Neural cell (in vitro differentiated cells): ENCODE results near the gene SUN5. TPM values are rescaled to one million over a fixed set of nuclear protein-coding genes. Genes with fewer than 3 reads are reported as not detected.

Experiments
- H2AFZ ChIP-seq: fragments of 200-600, 300-800 bp; sonication (generic), shearing (Covaris generic); 2 replicates; pipeline ENCODE4 v1.6.0; 2014; ENCODE audit warnings: low read depth, mild to moderate bottlenecking, antibody characterized with exemption, low read length, moderate library complexity
- H3F3A ChIP-seq: fragments of 200-600 bp; shearing (Covaris generic); 2 replicates; pipeline ENCODE4 v1.6.1; 2016; ENCODE audit warnings: mild to moderate bottlenecking, moderate library complexity, mixed read lengths, antibody characterized with exemption, low read length; ENCODE audit not compliant: insufficient read depth, poor library complexity, severe bottlenecking
- H3K27ac ChIP-seq: fragments of 200-600, 300-800 bp; sonication (generic), shearing (Covaris generic); 2 replicates; pipeline ENCODE4 v1.5.1; 2014; ENCODE audit warnings: mild to moderate bottlenecking, low read length, moderate library complexity
- H3K27me3 ChIP-seq: fragments of 300-800, 200-600 bp; sonication (generic), shearing (Covaris generic); 2 replicates; pipeline ENCODE4 v1.6.0; 2014; ENCODE audit warnings: mild to moderate bottlenecking, low read depth, low read length, moderate library complexity; ENCODE audit not compliant: insufficient read depth
- H3K36me3 ChIP-seq: fragments of 300-800, 200-600 bp; sonication (generic), shearing (Covaris generic); 2 replicates; pipeline ENCODE4 v1.5.1; 2014; ENCODE audit warnings: mild to moderate bottlenecking, antibody characterized with exemption, low read length, moderate library complexity; ENCODE audit not compliant: insufficient read depth
- H3K4me2 ChIP-seq: fragments of 300-800, 200-600 bp; sonication (generic), shearing (Covaris generic); 2 replicates; pipeline ENCODE4 v1.6.0; 2014; ENCODE audit warnings: mild to moderate bottlenecking, low read length
- H3K4me3 ChIP-seq: fragments of 300-800, 200-600 bp; sonication (generic), shearing (Covaris generic); 2 replicates; pipeline ENCODE4 v1.5.1; 2014; ENCODE audit warnings: mild to moderate bottlenecking, low read length, moderate library complexity
- H3K79me2 ChIP-seq: fragments of 200-600 bp; shearing (Covaris generic); replicated peaks from 2 replicates; pipeline ENCODE4 v1.6.0; 2014; ENCODE audit warnings: mild to moderate bottlenecking, low read length, moderate library complexity; ENCODE audit not compliant: insufficient read depth
- H3K9ac ChIP-seq: fragments of 300-800, 200-600 bp; sonication (generic), shearing (Covaris generic); 2 replicates; pipeline ENCODE4 v1.6.1; 2016; ENCODE audit warnings: mild to moderate bottlenecking, low read length, mixed read lengths
- H3K9me2 ChIP-seq: fragments of 200-600 bp; shearing (Covaris generic); 2 replicates; pipeline ENCODE4 v1.6.1; 2016; ENCODE audit warnings: mild to moderate bottlenecking, low read length, mixed read lengths; ENCODE audit not compliant: insufficient read depth
- H3K9me3 ChIP-seq: fragments of 200-600, 300-800 bp; sonication (generic), shearing (Covaris generic); 2 replicates; pipeline ENCODE4 v1.6.1; 2016; ENCODE audit warnings: mild to moderate bottlenecking, mixed run types, low read length, moderate library complexity, mixed read lengths
- H4K20me1 ChIP-seq: fragments of 200-600 bp; shearing (Covaris generic); 2 replicates; pipeline ENCODE4 v1.6.1; 2016; ENCODE audit warnings: mild to moderate bottlenecking, mixed run types; ENCODE audit not compliant: insufficient read depth
- CTCF ChIP-seq: fragments of 450-650 bp; IDR thresholded peaks from 2 replicates; pipeline ENCODE4 v1.5.1; 2014; ENCODE audit warnings: antibody characterized with exemption, mild to moderate bottlenecking, moderate library complexity; ENCODE audit not compliant: poor library complexity, severe bottlenecking
- EP300 ChIP-seq: fragments of 450-650 bp; conservative IDR thresholded peaks from 2 replicates; pipeline ENCODE4 v1.6.1; 2014; ENCODE audit warnings: antibody characterized with exemption, mild to moderate bottlenecking, moderate library complexity; ENCODE audit not compliant: poor library complexity, severe bottlenecking
- EZH2 ChIP-seq: fragments of 200-600, 300-800 bp; shearing (Covaris generic), sonication (generic); IDR thresholded peaks from 2 replicates; pipeline ENCODE4 v1.6.1; 2014; ENCODE audit warnings: antibody characterized with exemption, low read length, borderline replicate concordance, mild to moderate bottlenecking; ENCODE audit not compliant: insufficient read depth, poor library complexity, severe bottlenecking
- MXI1 ChIP-seq: fragments of 450-650 bp; conservative IDR thresholded peaks from 2 replicates; pipeline ENCODE4 v1.6.1; 2014; ENCODE audit warnings: antibody characterized with exemption, mild to moderate bottlenecking; ENCODE audit not compliant: poor library complexity, severe bottlenecking
- POLR2AphosphoS5 ChIP-seq: IDR thresholded peaks from 2 replicates; pipeline ENCODE4 v1.6.1; 2012
- RAD21 ChIP-seq: fragments of 450-650 bp; conservative IDR thresholded peaks from 2 replicates; pipeline ENCODE4 v1.6.1; 2014; ENCODE audit warnings: antibody characterized with exemption, mild to moderate bottlenecking, moderate library complexity
- REST ChIP-seq: IDR thresholded peaks from 2 replicates; pipeline ENCODE4 v1.6.1; 2012; ENCODE audit warnings: borderline replicate concordance
- SMC3 ChIP-seq: fragments of 450-650 bp; conservative IDR thresholded peaks from 2 replicates; pipeline ENCODE4 v1.6.1; 2014; ENCODE audit warnings: antibody characterized with exemption, mild to moderate bottlenecking, moderate library complexity; ENCODE audit not compliant: poor library complexity
- TAF1 ChIP-seq: IDR thresholded peaks from 2 replicates; pipeline ENCODE4 v1.6.1; 2012; ENCODE audit warnings: low read depth
- polyA plus RNA-seq: library from polyadenylated mRNA; depleted of rRNA; stranded (reverse); fragments of >200 nt; gene quantifications from 2 replicates; pipeline ENCODE4 v1.2.3, GENCODE V29; 2014

The SUN5 gene
- polyA plus RNA-seq, 1 donor from 2014 or later: not detected

- Histone ChIP-seq H3F3A (no peaks in the 10 kb centered on the region), H3K36me3 (no peaks in the 10 kb centered on the region), H3K9ac (no peak overlapping the region), H4K20me1 (no peaks in the 10 kb centered on the region), H3K27ac (no peak overlapping the region), H3K4me2 (no peak overlapping the region), H3K79me2 (no peaks in the 10 kb centered on the region), H3K27me3 (no peaks in the 10 kb centered on the region), H3K9me2 (no peaks in the 10 kb centered on the region), H3K9me3 (no peaks in the 10 kb centered on the region), H2AFZ (no peak overlapping the region), H3K4me3 (no peak overlapping the region)
- no peak for TF ChIP-seq SMC3
- TF ChIP-seq POLR2AphosphoS5: no peak
- no peak for TF ChIP-seq REST
- no peak for TF ChIP-seq MXI1
- no peak for TF ChIP-seq CTCF
- no peak for TF ChIP-seq TAF1
- no peak for TF ChIP-seq RAD21
- TF ChIP-seq EP300: no peak
- no peak for TF ChIP-seq EZH2
Measured at GRCh38 chr20:32934580-32934979, 69.7 kb downstream of the SUN5 start.

Other genes with a start within 250 kb of the SUN5 start
- 8.7 and 9.0 TPM in 2 replicates for gene DNMT3B, start 242.0 kb downstream of the SUN5 start, polyA plus RNA-seq
- gene MAPRE1, start 184.5 kb downstream of the SUN5 start, polyA plus RNA-seq: 209 and 210 TPM in 2 replicates
- not detected in 2 replicates for gene EFCAB8, start 145.5 kb downstream of the SUN5 start, polyA plus RNA-seq
- not detected in 2 replicates for gene BPIFB2, start 3.3 kb upstream of the SUN5 start, polyA plus RNA-seq
- gene BPIFB6, start 27.2 kb upstream of the SUN5 start, polyA plus RNA-seq: not detected in 2 replicates
- gene BPIFB3, start 49.5 kb upstream of the SUN5 start, polyA plus RNA-seq: not detected in 2 replicates
- not detected in 2 replicates for gene BPIFB4, start 75.2 kb upstream of the SUN5 start, polyA plus RNA-seq
- gene BPIFA2, start 163.7 kb upstream of the SUN5 start, polyA plus RNA-seq: not detected in 2 replicates
- gene BPIFA3, start 212.9 kb upstream of the SUN5 start, polyA plus RNA-seq: not detected in 2 replicates
- not detected in 2 replicates for gene BPIFA1, start 231.6 kb upstream of the SUN5 start, polyA plus RNA-seq